Activated gamma-delta T cell treated with anti-CD3 and anti-CD28 coated beads, Interleukin-2, amount 50 U/mL, for 16 hours (primary cell): ENCODE data around the gene NFKBIZ.
A peak's percentile ranks its signal among the peaks of the same experiment; 100 is the strongest.

ENCODE experiments used
- DNase-seq: peaks from one replicate; pipeline ENCODE4 v3.0.0-alpha.2; 2020; ENCODE audit warnings: low read depth

NFKBIZ gene

GRCh38 chr3:101825904-101826445 lies 23.3 kb upstream of the NFKBIZ start:
- no peak for DNase-seq

- peak; percentile 80 for DNase-seq
Measured at GRCh38 chr3:101827211-101828174, 21.8 kb upstream of the NFKBIZ start.

- no peak for DNase-seq
Measured at GRCh38 chr3:101828276-101828675, 21.0 kb upstream of the NFKBIZ start.

- peak; percentile 28 for DNase-seq
Measured at GRCh38 chr3:101828691-101829436, 20.4 kb upstream of the NFKBIZ start.

GRCh38 chr3:101829437-101829830 lies 19.9 kb upstream of the NFKBIZ start:
- DNase-seq, result no peak

- DNase-seq, result no peak
Measured at GRCh38 chr3:101829874-101830273, 19.4 kb upstream of the NFKBIZ start.

GRCh38 chr3:101833446-101833974 lies 15.8 kb upstream of the NFKBIZ start:
- DNase-seq, result no peak

GRCh38 chr3:101835676-101836075 lies 13.6 kb upstream of the NFKBIZ start:
- no peak for DNase-seq

GRCh38 chr3:101836160-101836559 lies 13.2 kb upstream of the NFKBIZ start:
- DNase-seq, result no peak

GRCh38 chr3:101836652-101837598 lies 12.4 kb upstream of the NFKBIZ start:
- no peak for DNase-seq

- no peak for DNase-seq
Measured at GRCh38 chr3:101838691-101839090, 10.6 kb upstream of the NFKBIZ start.

GRCh38 chr3:101840066-101840465 lies 9.2 kb upstream of the NFKBIZ start:
- no peak for DNase-seq

GRCh38 chr3:101842245-101842934 lies 6.9 kb upstream of the NFKBIZ start:
- no peak for DNase-seq

- no peak for DNase-seq
Measured at GRCh38 chr3:101842935-101843330, 6.4 kb upstream of the NFKBIZ start.

GRCh38 chr3:101845425-101845824 lies 3.9 kb upstream of the NFKBIZ start:
- DNase-seq, result no peak

GRCh38 chr3:101846709-101847108 lies 2.6 kb upstream of the NFKBIZ start:
- no peak for DNase-seq

- no peak for DNase-seq
Measured at GRCh38 chr3:101847328-101847727, 2.0 kb upstream of the NFKBIZ start.

GRCh38 chr3:101848326-101848725 lies 988 bp upstream of the NFKBIZ start:
- no peak for DNase-seq

GRCh38 chr3:101849714-101850245 lies 466 bp downstream of the NFKBIZ start:
- peak; percentile 31 for DNase-seq

- DNase-seq, result peak; percentile 25
Measured at GRCh38 chr3:101850246-101851051, 1.1 kb downstream of the NFKBIZ start.
